ENCODE results near the gene SLC22A23.

SLC22A23 gene

DNA sequence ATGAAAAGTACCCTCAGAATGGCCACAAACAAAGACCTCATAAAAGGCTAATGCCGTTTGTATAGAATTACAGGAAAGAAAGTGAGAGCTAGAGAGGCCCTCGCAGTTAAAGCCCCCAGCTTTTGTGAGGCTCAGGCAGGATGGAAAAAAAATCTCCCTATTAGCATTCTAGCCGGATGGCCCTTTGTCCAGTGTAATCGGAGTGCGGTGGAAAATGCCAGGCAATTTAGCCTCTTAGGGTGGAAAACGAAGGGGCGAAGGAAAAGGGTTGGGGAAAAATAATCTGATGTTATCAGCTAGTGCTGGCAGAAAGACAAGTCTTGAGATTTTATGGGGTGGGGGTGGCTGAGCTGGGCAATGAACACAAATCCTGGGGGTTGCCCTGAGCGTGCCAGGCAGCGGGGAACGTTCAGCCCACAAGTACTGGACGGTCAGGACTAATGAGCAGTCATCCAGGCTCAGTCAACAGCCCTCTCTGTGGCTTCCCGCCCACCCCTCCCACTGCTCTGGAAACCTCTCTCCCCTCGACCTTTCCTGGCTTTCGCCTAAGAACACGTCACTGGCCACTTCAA, 105.7 kb downstream of the SLC22A23 start:
- DNase-seq, result no peak

DNA sequence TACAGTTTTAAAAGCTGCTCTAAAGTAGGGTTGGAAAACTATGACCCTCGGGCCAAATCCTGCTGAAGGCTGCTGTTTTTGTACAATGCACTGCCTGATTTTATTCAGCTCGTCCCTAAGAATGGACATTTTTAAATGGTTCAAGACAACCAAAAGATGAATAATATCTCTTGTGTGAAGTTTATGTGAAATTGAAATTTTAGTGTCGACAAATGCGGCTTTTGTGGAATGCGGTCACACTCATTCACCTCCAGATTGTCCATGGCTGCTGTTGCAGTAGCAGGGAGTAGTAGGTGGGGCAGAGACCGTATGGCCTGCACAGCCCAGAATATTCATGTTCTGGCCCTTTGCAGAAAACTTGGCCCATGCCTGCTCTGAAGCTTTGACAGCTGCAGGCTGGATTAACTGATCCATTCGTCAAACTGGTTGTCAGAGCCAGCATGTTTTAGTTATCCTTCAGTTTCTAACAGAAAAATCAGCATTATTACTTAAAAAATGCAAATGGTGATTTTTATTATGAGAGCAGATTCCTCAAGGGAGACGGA, 106.5 kb downstream of the SLC22A23 start:
- DNase-seq, result no peak

DNA sequence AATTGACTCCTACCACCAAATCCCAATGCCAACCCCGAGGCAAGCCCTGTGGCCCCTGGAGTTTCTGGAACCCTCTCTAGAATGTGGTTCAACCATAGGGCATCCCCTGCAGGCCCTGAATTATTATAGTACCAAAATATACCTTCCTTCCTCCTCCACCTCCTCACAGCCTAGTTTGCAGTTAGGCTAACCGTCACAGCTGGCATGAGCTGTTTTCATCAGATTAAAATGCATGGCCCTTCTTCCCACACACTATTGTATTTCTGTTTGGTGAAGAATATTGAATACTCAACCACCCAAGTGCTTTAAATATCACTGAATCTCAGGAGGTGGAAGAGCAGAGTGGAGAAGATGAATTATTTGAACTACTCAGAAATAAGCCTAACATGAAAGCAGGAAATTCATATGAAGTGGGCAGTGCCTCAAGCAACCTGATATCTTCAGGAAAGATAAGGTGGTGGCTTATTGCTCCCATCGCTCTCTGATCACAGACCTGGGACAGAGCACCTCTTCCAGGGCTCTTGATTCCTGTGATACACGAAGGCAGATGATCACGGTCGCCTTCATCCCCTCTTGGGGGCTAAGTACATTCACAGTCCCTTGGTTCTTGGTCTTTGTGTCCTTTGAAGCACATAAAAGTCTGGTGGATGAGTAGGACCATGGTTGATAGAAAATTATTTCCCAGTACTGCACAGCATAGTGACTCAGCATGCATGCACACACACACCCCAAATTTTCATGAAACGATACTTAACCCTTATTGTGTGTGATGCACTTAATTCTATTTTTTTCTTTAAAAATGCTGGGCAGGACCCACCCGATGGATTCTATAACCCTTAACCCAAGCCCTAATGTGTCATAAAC, 107.2 kb downstream of the SLC22A23 start:
- no peak for DNase-seq

DNA sequence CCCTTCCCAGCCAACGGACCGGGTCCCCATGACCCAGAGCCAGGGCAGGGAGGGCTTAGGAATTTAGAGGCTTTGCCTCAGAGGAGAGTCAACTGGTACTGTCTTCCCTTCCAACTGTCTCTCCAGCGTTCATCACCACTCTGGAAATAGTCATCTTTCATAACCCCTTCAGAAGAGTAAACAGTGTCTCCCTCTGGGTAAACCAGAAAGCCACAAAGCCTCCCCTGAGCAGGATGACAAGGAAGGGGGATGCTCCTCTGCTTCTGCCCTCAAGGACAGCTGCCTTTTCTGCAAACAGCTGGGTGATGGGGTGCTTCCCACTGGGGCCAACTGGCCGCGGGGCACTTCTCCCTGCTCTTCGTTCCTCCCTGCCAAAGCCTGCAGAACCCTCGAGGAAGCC, 108.0 kb downstream of the SLC22A23 start:
- no peak for DNase-seq

DNA sequence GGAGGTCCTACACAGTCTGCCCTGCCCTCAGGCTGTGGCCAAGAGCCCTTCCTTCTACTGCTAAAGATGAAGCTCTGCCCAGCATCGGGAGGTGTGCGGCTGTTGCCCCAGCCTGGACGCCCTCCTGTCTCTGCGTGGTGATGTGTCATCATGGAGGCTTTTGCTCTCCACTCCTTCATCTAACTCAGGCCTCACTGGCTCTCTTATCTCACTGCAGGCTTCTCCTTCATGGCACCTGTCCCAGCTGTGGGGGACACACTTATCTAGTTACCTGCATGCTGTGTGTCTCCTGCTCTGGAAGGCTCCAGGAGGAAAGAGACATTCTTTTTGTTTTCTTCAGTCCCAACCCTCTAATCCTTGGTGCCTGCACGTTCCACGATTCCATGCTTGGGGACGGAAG, 109.0 kb downstream of the SLC22A23 start:
- DNase-seq, result no peak

DNA sequence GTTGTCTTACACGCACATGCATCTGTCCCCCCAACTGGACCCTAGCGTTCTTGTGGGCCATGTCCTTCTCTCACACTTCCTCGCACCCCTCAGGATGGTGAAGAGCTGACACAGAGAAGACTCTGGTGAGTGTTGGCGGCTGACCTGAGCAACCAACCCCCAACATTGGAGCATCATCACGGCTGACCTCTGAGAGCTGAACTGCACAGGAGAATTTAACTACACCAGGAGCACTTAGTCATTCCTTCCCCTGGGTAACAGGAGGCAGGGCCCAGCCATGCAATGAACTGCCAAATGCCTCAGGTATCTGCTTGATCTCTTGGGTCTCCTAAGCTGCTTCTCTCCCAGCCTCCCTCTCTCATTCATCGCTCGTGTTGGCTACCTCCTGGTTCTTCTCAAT, 109.6 kb downstream of the SLC22A23 start:
- DNase-seq, result peak; percentile 79

DNA sequence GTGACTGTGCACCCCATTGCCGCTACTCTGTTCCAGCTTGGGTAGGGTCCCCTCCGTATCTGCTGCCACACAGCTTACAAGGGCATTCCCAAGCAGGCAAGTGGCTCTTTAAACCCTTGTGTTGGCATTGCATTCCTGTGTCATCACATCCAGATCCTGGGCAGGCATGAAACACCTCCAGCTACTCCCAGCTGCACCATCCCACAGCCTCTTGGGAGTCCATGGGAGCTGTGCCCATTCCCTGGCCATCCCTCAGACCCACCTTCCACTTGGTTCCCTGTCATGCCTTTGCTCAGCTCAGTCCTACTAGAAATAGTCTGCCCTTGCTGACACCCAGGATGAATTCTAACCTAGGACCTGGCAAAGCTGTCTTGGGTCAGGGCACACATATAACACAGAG, 110.4 kb downstream of the SLC22A23 start:
- no peak for DNase-seq

DNA sequence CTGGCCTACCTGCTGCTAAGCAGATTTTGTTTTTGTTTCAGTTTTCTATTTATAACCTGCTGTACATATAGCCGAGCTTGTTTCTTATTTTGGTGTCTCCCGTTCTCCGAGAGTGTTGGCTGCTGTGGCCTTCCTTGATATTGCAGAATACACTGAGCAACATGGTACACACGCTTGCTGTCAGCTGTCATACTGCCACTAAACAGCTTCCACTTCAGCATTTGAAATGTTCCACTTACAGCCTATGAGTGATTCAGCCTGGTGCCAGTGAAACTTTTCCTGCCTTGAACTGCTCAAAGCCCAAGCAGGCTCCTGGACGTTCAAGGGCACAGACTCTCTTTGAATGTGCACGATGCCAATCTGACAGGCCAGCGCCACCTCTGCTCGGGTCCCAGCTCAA, 111.0 kb downstream of the SLC22A23 start:
- no peak for DNase-seq

DNA sequence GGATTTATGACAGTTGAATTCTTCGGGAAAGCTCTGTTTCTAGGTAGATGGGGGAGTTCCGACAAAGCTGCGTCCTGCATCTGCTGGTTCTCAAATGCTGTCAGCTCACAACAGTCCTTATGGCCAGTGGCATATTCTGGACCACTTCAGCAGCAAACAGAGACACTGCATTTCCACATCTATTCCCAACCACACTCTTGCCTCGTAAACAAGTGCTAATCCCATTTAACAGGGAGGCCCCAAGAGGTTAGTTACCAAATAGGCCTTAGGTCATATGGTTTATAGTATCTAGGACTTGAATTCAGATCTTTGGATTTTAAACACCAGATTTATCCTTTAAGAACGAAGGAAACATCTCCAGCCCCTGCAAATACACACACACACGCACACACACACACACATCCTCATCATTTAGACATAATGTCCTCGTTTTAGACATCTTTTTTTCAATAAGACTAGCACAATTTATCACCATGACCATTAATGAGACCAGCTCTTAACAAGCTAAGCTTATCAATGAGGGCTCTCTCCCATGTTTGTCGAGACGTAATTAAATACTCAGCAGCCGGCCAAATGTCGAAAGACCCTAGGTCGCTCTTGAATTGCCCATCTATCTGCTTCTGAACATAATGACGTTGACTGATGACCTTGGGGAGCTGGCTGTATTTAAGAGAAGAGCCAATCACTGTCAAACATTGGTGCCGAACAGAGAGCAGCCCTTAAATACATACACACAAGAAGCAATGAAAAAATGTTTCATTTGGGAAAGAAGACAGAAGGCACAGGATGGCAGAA, 113.6 kb downstream of the SLC22A23 start:
- no peak for DNase-seq

DNA sequence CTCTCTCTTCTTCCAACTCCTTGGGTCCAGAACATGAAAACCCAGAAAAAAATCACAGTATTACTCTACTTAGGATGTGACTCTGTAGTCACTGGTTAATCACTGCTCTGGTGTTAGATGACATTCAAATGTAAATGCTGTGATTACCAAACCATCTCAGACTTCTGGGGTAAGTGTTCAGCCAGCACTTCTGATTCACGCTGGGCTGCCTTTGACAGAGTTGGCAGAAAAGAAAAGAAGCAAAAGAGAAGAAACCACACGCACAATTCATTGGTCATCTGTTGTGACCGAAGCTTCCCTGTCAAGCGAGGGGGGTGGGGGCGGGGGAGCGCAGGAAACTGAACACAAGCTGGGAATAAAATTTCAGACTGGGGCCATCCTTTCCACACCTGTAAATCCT, 115.4 kb downstream of the SLC22A23 start:
- DNase-seq, result no peak

DNA sequence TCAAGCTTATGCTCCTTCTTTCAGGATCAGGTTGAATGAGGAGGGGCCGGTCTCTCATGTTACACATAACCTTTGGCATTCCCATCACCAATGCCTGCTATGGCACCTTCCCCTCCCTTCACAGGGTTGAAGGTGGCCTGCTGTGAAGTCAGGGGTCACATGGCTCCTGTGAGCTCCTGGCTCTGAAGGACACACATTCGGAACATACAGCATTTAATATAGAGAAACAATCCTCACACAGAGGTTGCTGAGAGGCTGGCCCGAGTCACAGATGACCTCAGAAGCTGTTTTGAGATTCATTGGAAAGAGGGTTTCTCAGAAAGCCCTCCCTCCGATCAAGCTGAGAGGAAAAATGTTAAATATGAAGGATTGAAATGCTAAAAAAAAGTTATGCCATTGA, 116.0 kb downstream of the SLC22A23 start:
- DNase-seq, result no peak

DNA sequence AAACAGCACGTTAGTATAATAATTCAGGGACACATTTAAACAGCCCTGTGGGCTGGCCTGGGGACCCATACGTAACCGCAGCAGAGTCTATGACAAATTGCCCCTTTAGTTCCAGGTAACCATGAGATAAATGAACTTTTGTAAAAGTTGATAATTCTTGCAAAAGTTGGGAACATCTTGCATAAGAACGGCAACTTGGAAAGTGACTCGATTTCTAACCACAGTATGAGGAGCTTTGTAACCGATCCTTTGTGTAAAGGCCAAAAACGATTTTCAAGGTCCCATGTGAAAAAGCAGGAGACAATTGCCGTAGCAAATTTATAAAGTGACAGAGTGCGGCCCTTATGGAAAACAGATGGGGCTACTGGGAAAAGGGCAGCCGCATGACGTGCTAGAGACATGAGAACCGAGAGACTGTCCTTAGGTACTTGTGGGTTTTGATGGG, 116.5 kb downstream of the SLC22A23 start:
- DNase-seq, result no peak

DNA sequence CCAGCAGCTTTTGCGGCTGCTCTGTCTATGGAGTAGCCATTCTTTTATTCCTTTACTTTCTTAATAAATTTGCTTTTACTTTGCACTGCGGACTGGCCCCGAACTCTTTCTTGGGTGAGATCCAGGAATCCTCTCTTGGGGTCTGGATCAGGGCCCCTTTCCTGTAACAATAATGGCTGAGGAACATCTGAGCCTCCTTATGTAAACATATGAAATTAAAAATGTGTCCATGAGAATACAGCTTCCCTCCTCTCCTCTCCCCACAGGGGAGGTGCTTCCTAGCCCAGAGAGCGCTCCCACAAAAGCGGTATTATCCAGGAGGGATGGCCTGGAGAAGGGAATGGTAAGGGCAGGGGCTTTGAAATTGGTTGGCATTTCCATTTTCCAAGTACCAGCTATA, 117.0 kb downstream of the SLC22A23 start:
- no peak for DNase-seq

DNA sequence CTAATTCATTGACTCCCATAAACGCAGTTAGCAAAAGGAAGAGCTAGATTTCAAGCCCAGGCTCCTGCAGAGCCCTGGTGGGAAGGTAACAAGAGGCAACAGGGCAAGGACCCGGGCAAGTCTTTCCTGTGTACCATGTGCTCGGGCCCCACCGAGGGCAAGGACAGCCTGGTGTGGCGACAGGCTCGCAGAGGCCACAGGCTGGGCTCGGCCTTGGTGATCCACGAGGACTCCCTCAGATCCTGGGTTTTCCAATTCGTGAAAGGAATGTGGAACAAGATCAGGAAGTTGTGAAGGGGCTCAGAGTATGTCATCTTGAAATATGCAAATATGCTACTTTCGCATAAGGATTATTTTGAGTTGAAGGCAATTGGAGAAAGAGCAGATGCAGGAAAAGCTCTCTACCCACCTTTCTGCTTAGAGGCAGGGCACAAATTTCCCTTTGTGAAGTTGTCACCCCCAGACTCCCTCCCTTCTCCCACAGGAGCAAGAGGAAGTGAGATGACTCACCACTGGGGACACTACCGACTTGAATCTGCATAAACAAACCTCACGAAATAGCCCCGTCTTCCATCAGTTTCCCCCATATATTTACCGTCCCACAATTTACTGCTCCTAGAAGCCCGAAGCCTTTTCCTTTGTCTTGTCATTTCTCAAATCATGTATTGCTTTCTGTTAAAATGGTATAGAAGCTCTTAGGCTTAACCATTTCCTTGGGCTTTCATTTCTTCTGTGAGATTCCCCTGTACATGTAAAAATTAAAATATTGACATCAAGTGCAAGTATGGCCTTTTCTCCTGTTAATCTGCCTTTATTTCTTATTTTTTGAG, 119.1 kb downstream of the SLC22A23 start:
- DNase-seq, result no peak

DNA sequence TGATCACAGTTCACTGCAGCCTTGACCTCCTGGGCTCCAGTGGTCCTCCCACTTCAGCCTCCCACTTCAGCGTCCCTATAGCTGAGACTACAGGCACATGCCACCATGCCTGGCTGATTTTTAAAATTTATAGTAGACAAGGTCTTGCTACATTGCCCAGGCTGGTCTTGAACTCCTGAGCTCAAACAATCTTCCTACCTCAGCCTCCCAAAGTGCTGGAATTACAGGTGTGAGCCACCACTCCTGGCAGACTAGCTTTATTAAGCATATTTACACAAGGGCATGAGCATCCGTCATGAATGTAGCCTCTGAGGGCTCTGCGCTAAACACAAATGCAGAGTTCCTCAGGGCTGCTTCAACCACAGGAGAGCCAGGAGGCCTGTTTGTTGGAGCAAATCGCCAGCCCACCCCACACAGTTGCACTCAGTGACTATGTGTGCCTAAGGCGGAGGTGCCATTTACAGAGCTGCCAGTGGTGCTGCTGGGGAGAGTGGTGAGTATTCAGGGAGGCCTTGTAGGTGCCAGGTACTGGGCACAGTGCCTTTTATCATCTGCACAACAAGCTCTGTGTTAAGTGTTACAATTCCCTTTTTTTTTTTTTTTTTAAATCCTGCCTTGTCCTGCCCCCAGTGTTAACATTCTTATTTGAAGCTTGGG, 119.9 kb downstream of the SLC22A23 start:
- no peak for DNase-seq

DNA sequence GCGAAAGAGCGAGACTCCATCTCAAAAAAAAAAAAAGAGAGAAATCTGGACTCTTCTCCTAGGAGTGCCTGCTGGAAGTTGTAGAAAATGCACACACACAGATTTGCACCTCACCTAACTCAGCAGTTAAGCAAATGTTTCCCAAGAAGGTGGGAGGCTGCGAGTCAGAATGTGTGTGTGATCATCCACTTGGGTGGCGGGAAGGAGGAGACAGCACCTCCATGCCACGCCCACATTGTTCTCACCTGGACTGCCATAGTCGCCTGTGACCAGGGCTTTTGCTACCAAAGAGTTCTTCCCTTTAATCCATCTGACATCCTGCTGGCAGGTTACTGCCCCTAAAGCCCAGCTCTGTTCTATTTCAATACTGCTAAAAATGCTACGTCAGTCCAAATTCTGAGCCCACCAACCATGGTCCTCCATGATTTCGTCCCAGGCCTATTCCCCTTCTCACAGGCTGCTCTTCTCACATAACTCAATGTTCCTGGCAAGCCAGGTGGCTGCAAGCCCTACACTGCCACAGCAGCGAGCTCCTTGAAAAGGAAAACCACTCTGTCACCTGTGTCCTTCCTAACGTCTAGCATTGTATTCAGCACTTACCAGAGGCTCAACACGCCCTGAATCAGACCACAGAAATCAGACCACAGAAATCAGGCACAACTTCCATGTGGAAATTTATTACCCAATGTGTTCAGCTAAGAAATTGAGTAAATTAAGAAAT, 120.6 kb downstream of the SLC22A23 start:
- no peak for DNase-seq

DNA sequence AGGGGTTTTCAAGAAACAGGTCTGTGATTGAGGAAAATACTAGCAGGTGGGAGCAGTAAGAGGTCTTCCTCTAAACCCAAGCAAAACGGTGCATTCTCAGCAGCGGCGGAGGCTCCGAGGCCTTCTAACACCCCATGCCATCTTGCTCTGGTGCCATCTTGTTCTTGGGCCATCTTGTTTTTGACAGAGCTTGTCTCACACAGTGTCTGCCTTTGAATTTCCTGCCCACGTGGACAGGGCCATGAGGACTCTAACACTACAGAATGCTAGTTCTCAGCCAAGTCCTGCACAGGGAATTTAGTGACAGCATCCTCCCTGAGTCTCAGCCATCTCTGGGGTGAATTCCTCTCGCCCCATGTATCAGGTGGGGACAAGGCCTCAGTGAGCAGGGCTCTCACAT, 121.7 kb downstream of the SLC22A23 start:
- no peak for DNase-seq

DNA sequence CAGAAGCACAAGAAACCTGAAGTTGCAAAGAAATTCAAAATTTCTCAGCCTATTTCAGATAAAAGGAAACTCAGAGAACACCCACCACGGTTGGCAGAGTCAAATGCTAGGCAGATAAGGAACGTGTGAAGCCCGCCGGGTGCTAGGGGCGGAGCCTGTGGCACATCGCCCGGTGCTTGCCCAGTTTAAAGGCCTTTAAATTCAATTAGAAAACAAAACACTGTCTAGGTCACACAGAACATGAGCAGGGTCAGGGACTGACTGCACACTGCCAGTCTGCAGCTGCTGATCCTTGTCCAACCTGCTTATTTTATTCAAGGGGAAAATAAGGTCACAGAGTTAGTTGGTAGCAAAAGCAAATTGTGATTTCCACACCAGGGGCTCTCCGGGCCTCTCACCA, 122.3 kb downstream of the SLC22A23 start:
- no peak for DNase-seq

DNA sequence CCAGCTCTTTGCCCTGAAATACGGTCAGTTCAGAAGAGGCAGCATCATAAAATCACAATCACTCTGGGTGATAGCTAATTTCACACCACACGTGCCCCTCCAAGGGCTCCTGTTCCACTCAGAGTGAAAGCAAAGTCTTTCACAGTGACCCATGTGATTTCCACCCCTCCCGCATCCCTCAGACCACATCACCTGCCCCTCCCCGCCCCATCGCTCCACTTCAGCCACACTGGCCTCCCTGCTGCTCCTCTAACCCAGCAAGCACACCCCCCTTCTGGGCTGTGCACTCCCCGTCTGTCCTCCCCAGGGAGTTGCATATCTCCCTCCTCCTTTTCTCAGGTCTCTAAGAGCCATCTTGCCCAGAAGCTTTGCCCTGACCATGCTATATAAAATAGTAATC, 123.6 kb downstream of the SLC22A23 start:
- DNase-seq, result no peak

DNA sequence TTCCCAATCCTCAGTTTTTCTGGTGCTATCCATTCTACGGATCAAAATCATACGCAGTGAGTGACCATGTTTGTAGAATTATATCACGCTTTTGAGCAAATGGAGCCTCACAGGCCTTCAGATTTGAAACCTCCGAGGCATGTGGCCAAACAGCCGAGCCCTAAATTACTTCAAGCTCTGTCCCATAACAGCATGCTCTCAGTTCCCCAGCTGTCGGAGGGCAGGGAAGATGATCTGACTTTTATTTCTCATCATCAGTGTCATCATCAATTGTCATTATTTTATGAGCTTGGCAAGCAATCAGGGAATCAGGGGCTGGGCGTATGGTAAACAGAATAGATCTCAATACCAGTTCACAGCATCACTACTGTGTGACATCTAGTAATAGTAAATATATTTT, 124.9 kb downstream of the SLC22A23 start:
- DNase-seq, result no peak

DNA sequence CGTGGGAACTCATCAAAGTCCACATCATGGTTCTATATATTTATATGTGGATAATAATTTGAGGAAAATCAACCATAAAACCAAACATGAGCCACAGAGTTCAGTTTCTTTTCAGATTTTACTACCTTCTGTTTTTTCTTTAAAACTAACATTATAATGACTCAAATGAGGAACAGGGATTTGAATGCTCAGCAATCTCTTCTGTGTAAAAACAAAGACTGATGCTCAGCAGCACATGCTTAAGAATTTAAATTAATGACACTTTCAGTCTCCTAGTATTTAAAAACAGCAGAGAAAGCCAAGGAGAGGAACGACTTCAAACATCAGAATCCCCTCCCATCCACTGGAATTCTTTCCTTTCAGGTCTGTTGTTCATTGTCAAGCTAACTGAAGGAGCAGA, 125.4 kb downstream of the SLC22A23 start:
- DNase-seq, result no peak
